ENCODE data around the gene CELSR1.
"Not testable (repeated sequence)": the region's sequence is repeated elsewhere in the genome, so short reads cannot be mapped to it uniquely, and the experiment has no call there.

CELSR1 gene

DNA sequence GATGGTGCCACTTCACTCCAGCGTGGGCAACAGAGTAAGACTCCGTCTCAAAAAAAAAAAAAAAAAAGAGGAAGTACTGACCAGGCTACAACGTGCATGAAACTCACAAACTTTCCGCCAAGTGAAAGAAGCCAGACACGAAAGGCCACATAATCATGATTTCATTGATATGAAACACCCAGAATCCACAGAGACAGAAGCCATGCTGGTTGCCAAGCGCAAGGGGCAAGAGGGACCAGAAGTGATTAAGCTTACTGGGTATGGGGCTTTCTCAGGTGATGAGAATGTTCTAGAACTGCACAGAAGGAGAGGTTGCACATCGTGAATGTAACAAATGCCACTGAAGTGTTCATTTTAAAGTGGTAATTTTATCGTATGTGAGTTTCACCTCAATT, 60.9 kb downstream of the CELSR1 start:
- peak; percentile 68 for DNase-seq

DNA sequence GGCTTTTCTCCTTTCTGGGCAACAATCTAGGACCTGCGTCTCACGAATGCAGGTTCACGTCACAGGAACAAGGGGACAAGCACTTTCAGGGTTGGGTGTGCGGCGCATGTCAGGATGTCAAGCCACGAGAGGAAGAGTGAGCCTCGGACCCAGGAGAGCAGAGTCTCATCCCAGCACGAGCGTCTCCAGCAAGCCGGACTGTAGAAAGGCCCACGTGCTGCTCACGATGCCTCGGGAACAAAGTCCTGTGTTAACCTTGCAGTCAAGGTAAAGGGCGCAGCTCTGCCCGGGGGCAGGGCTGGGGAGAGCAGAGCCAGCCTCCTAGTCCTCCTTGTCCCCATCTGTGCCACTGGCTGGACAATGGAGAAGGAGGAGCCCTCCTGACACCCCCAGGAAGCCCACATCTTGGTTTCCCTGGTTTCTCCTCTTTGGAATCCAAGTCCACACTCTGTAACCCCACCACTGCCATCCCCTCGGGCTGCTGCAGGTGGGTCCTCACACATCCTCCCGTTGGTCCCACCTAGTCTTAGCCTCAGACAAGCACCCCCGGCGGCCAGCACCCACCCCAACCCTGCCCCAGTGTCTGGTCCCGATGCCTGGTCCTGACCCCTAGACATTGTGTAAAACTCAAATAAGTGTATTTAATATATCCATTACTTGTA, 63.4 kb downstream of the CELSR1 start:
- DNase-seq: no peak

DNA sequence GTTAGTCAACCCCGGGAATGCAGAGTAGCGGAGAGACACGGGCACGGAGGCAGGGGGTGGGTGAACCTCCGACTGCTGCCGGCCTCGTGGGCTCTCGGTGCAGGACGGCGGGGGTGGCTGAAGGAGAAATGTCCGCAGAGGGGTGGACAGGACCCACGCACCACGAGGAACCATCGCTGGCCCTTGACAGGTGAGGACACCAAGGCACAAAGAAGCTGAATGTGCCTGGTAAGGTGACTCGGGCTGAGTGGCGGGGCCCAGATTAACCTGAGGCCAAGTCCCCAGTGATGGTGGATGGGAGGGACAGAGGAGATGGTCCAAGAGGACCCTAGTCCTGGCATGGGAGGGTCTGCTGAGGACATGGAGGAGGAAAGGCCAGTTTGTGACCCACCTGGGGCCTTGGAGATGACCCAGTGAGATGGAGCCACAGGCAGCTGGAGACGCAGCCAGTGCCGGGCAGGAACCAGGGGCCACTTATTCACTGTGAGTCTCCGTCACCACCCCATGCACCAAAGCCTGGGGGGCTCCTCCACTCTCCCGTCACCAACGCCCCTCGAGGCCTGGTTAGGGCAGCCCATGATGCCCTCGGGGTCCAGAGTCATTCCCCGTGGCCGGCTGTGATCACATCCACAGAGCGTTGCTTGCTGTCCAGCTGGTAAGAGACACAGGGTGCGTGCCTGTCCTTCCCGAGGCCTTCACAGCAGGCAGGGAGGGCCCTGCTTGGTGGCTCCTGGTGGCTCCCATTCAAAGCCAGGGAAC, 64.2 kb downstream of the CELSR1 start:
- DNase-seq: no peak

DNA sequence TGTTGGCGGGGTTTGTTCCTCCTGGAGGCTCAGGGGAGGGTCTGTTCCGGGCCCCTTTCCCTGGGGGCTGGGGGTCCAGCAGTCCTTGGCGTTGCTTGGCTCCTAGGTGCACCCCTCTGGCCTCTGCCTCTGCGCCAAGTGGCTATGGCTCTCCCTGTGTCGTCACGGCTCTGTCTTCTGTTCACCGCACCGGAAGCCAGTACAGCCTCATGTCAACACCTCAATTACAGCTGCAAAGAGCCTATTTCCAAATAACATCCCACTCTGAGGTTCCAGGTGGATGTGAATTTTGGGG, 64.8 kb downstream of the CELSR1 start:
- no peak for DNase-seq

DNA sequence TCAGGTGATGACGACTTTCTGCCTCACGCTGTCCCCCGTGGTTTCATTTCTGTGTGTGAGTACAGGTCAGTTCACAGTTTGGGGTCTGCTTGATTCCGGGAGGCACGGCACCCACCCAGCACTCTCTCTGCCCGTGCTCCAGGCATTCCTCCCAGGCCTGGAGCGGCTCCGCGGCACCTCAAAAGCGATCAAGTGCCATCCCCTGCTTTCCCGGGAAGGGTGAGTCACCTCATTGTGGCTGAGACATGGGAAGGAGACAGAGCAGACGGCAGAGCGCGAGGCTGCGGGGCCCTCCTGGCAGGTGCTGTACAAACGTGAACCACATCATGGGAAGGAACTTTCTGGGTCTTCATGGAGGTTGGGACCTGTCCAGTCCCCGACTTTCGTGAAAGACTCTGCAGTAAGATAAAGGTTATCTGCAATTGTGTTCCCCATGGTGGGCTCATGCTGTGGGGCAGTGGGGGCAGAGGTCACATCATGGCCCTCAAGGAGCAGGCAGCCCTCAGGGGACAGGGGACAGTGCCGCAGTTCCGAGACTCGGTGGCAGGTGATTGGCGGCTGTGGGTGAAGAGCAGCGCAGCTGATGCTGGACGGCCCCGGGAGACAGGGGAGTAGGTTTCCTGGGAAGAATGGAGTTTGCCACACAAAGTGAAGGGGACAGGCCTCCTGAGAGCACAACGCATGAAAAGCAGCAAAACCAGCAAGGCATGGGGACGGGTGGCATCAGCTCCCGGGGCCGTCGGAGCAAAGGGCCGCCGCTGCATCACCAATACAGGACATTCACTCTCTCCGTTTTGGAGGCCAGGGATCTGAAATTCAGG, 65.3 kb downstream of the CELSR1 start:
- DNase-seq: no peak

DNA sequence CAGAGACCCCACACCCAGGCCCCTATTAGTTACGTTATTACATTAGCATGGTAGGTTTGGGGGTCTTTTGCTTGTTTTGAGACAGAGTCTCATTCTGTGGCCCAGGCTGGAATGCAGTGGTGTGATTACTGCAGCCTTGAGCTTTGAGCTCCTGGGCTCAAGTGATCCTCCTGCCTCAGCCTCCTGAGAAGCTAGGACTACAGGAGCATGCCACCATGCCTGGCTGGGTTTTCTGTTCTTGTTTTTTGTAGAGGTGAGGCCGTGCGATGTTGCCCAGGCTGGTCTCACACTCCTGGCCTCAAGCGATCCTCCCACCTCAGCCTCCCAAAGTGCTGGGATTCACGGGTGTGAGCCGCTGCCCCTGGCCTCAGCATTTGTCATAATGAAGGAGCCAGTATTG, 66.1 kb downstream of the CELSR1 start:
- DNase-seq: not testable (repeated sequence)

DNA sequence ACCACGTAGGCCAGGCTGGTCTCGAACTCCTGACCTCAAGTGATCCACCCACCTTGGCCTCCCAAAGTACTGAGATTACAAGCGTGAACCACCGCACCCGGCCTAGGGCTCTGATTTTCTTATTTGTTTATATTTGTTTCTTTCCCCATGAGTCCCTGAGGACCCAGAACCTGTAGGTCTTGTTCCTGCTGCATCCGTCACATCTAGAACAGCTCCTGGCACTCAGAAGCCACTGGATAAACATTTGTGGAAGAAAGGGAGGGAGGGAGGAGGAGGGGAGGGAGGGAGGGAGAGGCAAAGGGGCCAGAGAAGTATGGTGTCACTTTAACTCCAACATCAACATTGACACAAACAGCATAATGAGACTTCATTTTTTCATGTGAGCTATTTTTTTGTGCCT, 67.7 kb downstream of the CELSR1 start:
- no peak for DNase-seq

DNA sequence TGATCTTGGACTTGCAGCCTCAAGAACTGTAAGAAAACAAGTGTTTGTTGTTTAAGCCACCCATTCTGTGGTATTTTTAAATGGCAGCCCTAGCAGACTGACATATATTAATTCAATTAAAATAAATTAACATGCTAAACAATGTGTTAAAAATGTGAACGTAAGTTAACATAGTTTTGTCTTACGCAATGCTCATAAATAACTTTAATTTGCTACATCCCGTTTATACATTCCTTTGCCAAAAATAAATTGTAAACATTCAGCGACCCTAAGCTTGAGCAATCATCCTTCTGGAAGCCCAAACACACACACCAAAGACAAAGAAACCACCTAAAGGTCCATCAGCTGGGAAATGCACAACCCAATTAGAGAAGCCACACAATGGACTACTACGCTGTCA, 70.4 kb downstream of the CELSR1 start:
- DNase-seq: no peak

DNA sequence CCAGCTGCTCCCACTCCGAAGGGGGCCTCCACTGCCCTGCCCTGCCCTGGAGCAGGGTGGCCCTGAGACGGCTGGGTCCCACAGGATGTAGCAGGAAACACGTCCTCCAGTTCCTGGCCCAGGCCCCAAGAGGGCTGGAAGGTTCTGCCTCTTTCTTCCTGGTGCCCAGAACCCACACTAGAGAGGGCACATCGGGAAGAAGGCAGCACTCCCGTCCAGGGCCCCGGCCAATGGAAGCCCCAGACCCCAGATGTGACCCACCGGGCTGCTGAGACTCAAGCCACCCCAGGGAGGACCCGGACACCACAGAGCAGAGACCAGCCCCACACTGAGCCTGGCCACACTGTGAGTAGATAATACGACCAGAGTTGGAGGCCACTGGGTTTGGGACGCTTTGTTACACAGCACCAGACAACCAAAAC, 71.2 kb downstream of the CELSR1 start:
- DNase-seq: no peak

DNA sequence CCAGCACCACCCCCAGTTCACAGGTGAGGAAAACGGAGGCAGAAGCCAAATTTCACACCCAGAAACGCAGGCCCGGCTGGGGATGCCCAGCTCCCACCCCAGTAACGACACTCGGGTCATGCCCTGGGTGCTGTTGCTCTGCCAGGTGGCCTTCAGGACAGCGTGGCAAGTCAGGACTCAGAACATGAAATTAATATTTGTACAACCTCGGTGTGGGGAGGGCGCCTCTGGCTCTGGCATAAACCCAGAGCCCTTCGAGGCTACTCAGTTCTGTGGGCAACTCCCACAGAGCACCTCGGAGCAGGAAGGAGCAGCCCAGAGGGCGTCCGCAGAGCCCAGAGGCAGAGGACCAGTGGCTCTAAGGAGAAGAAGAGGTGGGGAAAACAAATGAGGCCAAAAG, 71.6 kb downstream of the CELSR1 start:
- DNase-seq: no peak

DNA sequence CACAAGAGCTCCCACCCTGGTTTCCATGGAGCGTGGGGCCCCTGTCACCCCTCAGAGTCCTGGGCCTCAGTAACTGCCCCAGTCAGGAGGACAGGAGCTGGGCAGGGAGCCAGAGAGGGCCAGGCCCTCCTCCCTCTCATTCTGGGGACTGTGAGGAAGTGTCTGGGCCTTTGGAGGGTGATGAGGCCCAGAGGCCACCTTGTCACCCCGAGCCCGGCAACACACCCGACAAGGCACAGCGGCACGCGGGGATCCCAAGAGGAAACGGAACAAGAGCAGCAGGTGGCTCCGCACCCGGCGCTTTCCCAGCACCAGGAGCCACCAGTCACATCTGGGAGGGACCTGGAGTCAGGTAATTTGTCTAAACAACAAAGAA, 72.1 kb downstream of the CELSR1 start:
- no peak for DNase-seq

DNA sequence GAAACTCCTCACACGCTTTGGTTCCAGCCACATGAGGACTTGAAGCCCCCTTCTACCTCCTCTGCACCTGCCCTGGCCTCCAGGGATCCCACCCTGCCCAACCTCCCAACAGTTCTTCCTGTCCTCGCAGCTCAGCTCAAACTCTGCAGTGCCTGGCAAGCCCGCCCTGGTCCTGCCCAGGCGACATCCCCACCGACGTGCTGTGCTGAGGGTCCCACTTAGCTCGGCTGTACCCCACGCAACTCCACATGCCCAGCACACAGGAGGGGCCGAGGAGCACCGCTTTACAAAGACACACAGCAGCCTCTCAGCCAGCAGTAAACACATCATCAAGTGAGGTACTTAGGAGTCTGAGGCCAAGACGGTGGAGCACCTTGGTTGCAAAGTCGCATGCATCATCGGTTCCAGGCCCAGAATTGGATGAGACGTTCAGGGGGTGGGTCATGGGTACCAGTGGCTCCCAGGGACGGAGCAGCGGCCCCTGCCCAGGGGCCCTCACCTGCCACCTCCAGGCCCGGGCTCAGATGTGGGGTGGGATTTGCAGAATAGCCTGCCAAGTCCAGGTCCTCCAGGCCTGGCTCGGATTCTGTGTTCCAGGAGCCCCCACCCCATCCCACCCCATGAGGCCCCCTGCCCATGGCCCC, 72.6 kb downstream of the CELSR1 start:
- no peak for DNase-seq

DNA sequence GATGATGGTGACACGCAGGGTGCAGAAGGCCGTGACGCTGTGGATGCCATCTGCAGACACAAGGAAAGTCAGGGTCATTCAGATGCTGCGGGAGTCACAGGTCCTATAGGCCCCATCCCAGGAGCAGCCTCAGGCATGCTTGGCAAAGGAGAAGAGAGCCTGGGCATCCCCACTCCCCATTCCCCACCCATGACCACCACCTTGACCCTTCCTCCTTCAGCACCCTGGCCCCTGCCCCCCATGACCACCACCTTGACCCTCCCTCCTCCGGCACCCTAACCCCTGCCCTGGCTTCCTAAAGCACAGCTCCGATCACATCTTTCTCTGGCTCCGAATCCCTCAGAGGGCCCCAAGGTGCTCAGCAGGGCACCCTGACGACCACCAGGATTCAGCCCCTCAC, 73.1 kb downstream of the CELSR1 start:
- DNase-seq: no peak

DNA sequence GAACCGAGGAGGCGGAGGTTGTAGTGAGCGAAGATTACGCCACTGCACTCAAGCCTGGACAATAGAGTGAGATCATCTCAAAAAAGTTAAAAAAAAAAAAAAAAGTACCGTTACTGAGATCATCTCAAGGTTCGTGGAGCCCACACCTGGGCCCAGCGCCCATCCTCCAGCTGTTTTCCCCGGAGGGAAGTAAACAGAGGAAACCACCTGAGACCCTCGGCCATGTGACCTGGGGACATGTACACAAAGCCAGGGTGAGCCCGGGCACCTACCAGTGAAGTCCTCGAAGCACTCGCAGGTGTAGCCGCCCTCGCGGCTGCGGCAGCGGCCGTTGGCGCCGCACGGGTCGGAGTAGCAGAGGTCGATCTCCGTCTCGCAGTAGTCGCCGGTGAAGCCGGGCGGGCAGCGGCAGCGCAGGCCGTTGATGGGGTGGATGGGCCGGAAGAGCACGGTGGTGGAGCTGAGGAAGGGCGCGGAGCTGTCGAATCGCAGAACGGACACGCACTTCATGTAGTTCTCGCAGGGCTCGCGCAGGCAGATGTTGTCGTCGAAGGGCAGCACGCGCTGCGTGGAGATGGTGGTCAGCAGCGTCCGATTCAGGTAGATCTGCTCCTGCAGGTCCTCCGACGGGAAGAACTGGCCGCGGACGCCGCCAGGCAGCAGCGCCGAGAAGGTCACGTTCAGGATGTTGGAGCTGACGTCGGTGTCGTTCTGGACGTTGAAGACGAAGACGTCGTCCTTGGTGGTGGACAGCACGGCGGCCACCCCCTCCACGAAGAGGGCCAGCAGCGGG, 73.8 kb downstream of the CELSR1 start:
- no peak for DNase-seq

DNA sequence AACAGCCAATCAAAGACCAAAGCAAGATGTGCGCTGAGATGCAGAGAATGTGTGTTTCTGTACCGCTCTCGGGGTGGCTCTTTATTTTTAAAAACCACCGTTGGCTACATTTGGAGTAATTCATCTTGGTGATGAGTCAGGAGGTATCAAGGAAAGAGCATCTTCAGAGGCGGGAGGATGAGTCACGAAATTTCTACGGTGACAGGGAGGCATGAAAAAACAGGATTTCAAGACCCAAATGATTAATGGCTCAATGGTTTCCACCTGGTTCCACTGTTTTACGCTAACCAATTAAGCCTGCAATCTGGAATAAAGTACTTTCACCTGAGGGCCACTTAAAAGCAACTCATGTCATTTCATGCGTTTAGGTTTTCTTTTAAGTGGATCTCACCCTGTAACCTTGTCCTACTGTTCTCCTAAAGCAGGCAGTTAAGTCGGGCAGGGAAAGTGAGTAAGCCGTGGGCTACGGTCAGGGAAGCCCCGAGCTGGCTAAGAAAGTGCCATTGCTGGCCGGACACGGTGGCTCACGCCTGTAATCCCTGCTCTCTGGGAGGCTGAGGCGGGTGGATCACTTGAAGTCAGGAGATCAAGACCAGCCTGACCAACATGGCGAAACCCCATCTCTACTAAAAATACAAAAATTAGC, 74.6 kb downstream of the CELSR1 start:
- DNase-seq: no peak

DNA sequence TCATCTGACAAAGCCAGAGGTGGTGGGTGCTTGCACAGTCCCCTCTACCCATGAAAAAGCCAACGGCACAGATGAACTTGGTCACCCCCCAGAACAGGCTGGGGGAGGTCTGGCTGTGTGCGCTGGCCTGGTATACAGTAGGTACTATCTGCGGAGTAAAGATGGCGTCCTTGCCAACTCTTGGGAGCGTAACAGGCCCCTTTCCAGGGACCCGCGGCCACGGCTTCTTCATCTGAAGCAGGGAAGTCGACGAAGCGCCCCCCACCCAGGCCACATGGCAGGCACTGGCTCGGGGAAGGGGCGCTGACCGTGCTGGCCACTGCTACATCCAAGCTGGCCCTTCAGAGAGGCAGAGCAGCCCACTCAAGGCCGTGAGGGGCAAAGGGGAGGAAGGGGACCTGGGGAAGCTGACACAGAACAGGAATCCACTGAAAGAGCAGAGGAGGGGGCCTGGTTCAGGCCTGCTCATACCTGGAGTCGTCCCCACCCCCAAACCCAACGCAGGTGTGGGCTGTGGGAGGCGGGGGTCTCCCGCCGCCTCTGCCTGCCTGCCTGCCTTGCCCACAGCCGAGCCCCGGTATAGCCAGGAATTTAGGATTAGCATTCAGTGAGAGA, 75.7 kb downstream of the CELSR1 start:
- DNase-seq: no peak

DNA sequence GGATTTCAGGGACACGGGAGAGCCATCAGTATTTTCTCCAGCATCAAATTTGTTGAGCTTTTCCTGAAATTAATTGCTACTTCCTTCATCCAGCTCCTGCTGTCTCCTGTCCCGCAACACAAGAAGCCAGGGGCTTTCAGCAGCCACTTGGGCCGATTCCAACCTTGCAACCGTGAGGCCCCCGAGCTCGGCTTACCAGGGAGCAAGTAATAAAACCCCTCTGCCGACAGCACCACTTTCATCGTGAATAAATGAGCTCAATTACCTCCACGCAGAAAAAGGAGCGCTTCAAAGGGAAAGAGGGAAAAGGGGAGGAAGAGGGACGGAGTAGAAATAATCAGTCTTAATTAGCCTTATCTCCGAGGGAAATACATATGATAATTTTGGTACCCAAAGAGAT, 76.6 kb downstream of the CELSR1 start:
- DNase-seq: no peak

DNA sequence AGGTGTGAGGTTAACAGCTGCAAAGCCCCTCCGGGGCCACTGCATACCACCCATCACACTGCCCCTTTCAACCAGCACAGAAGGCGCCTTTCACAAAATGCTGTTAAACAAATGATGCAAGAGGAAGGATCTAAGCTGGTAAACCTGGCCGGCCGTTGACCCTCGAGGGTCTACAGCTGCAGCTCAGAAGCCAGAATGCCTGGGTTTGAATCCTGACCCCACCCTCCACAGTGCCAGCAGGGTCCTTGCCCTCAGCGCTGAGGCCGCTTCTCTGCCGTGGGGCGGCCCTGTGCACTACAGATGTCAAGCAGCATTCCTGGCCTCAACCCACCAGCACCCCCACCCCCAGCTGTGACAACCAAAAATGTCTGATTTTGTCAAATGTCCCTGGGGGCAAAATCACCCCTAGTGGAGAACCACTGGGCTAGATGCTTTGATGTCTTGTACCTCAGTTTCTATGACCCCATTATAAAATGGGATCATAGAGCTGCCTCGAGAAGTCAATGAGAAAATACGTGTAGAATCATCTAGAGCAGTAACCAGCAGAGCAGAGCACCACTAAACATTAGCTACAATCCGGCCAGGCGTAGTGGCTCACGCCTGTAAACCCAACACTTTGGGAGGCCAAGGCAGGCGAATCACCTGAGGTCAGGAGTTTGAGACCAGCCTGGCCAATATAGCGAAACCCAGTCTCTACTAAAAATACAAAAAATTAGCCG, 77.9 kb downstream of the CELSR1 start:
- DNase-seq: no peak

DNA sequence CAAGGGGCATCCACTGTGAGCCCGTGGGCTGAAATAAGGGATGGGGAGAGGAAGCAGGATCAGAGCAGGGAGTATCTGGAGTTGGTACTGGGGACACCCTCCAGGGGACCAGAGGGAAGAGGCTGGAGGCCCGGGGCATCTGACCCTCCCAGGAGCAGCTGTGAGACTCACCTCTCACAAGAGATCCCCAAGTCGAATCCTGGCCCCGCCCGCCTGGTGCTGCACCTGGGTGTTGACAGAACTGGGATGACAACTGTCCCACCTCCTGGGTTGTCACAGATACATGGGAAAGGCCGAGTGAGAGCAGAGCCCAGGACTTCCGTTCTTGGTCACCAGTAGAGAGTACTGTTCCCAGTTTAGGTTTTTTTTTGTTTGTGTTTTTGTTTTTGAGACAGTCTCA, 78.9 kb downstream of the CELSR1 start:
- no peak for DNase-seq

DNA sequence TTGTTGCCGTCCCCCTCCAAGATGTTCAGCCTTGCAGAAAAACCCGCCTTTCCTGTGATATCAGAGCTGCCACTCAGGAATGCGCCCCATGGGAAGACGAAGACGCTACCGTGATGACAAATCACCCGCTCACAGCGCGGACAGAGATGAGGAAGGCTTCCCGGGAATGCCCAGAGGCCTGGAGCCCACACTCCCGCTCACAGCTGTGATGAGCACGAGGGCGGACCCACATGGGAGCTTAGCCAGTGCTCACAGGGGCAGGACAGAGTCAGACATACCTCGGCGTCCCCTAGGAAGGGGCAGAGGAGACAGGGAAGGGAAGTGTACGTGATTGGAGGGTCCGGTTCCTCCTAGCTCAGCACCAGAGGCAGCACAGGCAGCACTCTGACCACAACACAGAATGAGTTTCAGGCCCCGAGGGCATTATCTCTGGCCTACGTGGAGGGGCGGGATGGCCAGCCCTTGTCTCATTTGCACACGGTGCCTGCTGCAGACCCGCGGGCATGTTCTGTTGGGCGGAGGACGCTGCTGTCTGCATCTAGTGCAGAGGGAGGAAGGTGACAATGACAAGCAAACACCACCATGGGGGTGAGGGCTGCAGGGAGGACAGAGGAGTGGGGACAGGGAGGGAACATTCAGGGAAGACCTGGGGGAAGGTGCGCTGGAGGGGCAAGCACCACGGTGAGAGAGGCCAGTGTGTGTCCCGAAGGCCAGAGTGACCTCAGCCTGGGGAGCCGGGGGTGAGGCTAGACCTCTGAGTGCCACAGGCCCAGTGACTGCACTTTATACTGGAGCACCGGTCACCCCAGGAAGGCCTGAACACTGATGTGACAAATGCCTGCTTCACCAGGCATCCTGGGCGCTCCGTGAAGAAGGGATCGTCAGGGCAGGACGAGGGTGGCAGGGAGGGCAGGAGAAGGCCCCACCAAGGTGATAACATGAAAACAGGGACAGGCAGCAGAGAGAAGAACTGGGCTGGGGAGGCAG, 79.6 kb downstream of the CELSR1 start:
- peak; percentile 12 for DNase-seq

Data from OCI-M1 (cell line).